ENCODE results near the gene CCN6.

- TF ChIP-seq FOXP2 (optimal IDR thresholded peaks at IDR 0.05; ENCODE audit: control extremely low read depth, extremely low read length, insufficient read depth) (no peak), POLR2AphosphoS5 (IDR thresholded peaks at IDR 0.05; ENCODE audit: borderline replicate concordance, low read depth, low read length) (no peak), EZH2 (IDR thresholded peaks at IDR 0.05) (no peak)
Measured at GRCh38 chr6:112044856-112045255, 9.0 kb upstream of the CCN6 start.
